ENCODE measurements around the gene GEMIN4.
"Not testable (repeated sequence)": the region's sequence is repeated elsewhere in the genome, so short reads cannot be mapped to it uniquely, and the experiment has no call there.

The GEMIN4 gene

GRCh38 chr17:774313-774584, 22.2 kb upstream of the GEMIN4 start:
- DNase-seq (ENCODE audit: low read depth): no peak
- no peak for TF ChIP-seq CTCF (IDR thresholded peaks at IDR 0.05; ENCODE audit: control insufficient read depth, extremely low read depth, insufficient read depth)
- no peak overlapping the region for H3K4me3 ChIP-seq (ENCODE audit: low read depth, low read length)

GRCh38 chr17:773467-774312, 21.6 kb upstream of the GEMIN4 start:
- no peak for DNase-seq (ENCODE audit: low read depth)
- no peak for TF ChIP-seq CTCF (IDR thresholded peaks at IDR 0.05; ENCODE audit: control insufficient read depth, extremely low read depth, insufficient read depth)

GRCh38 chr17:773016-773415, 21.0 kb upstream of the GEMIN4 start:
- no peak for TF ChIP-seq CTCF (IDR thresholded peaks at IDR 0.05; ENCODE audit: control insufficient read depth, extremely low read depth, insufficient read depth)

More at GRCh38 chr17:773467-774312, 21.6 kb upstream of the GEMIN4 start:
- no peak overlapping the region for H3K4me3 ChIP-seq (ENCODE audit: low read depth, low read length)

GRCh38 chr17:767076-767475, 15.0 kb upstream of the GEMIN4 start:
- no peak for DNase-seq (ENCODE audit: low read depth)

More at GRCh38 chr17:773016-773415, 21.0 kb upstream of the GEMIN4 start:
- H3K4me3 ChIP-seq (ENCODE audit: low read depth, low read length): no peak overlapping the region
- no peak for DNase-seq (ENCODE audit: low read depth)

GRCh38 chr17:760371-760770, 8.3 kb upstream of the GEMIN4 start:
- H3K4me3 ChIP-seq (ENCODE audit: low read depth, low read length): no peak overlapping the region
- no peak for DNase-seq (ENCODE audit: low read depth)
- no peak for TF ChIP-seq CTCF (IDR thresholded peaks at IDR 0.05; ENCODE audit: control insufficient read depth, extremely low read depth, insufficient read depth)

More at GRCh38 chr17:767076-767475, 15.0 kb upstream of the GEMIN4 start:
- no peak for TF ChIP-seq CTCF (IDR thresholded peaks at IDR 0.05; ENCODE audit: control insufficient read depth, extremely low read depth, insufficient read depth)
- no peak overlapping the region for H3K4me3 ChIP-seq (ENCODE audit: low read depth, low read length)

- H3K4me3 ChIP-seq (ENCODE audit: low read depth, low read length): no peak overlapping the region
- DNase-seq (ENCODE audit: low read depth): no peak
- TF ChIP-seq CTCF (IDR thresholded peaks at IDR 0.05; ENCODE audit: control insufficient read depth, extremely low read depth, insufficient read depth): no peak
These were observed 7.9 kb upstream of the GEMIN4 start for GRCh38 chr17:759964-760363.

GRCh38 chr17:756010-756567, 4.0 kb upstream of the GEMIN4 start:
- not testable (repeated sequence) for H3K4me3 ChIP-seq (ENCODE audit: low read depth, low read length); DNase-seq (ENCODE audit: low read depth)

- not testable (repeated sequence) for H3K4me3 ChIP-seq (ENCODE audit: low read depth, low read length); DNase-seq (ENCODE audit: low read depth)
These were observed 3.4 kb upstream of the GEMIN4 start for GRCh38 chr17:755319-755961.

Data from LNCaP clone FGC (cell line).